ENCODE data around the gene JCAD.
"Not testable (repeated sequence)": the region's sequence is repeated elsewhere in the genome, so short reads cannot be mapped to it uniquely, and the experiment has no call there.

- TF ChIP-seq CTCF (IDR thresholded peaks at IDR 0.05; ENCODE audit: poor library complexity, severe bottlenecking); POLR2AphosphoS5 (IDR thresholded peaks at IDR 0.05); EZH2 (IDR thresholded peaks at IDR 0.05; ENCODE audit: borderline replicate concordance, insufficient read depth, low read length, poor library complexity, severe bottlenecking); EP300 (conservative IDR thresholded peaks at IDR 0.05; ENCODE audit: poor library complexity, severe bottlenecking); TAF1 (IDR thresholded peaks at IDR 0.05; ENCODE audit: low read depth); RAD21 (conservative IDR thresholded peaks at IDR 0.05); REST (IDR thresholded peaks at IDR 0.05; ENCODE audit: borderline replicate concordance); SMC3 (conservative IDR thresholded peaks at IDR 0.05; ENCODE audit: poor library complexity): not testable (repeated sequence)
Measured at GRCh38 chr10:30099706-30100105, 40.3 kb upstream of the JCAD start.
